H9 (cell line): ENCODE data around the gene INO80B. TPM values are rescaled to one million over a fixed set of nuclear protein-coding genes. Genes with fewer than 3 reads are reported as not detected.

Source experiments
- DNase-seq: peaks from one replicate; pipeline ENCODE4 v3.0.0-alpha.2; 2017
- H2AFZ ChIP-seq: one replicate; pipeline ENCODE4 v1.6.1; 2013; ENCODE audit warnings: mild to moderate bottlenecking, low read length, control low read depth, moderate library complexity
- H2AK5ac ChIP-seq: 2 replicates; pipeline ENCODE4 v1.6.1; 2013; ENCODE audit warnings: low read length, control low read depth, mixed read lengths; ENCODE audit not compliant: insufficient read length
- H2BK120ac ChIP-seq: one replicate; pipeline ENCODE4 v1.6.1; 2013; ENCODE audit warnings: low read depth, mild to moderate bottlenecking, low read length, control low read depth, inconsistent platforms; ENCODE audit not compliant: poor library complexity, severe bottlenecking
- H2BK12ac ChIP-seq: 2 replicates; pipeline ENCODE4 v1.6.1; 2013; ENCODE audit warnings: low read length, control low read depth, mixed read lengths, low read depth; ENCODE audit not compliant: insufficient read length
- H2BK15ac ChIP-seq: 2 replicates; pipeline ENCODE4 v1.6.1; 2013; ENCODE audit warnings: low read depth, low read length, control low read depth
- H2BK20ac ChIP-seq: one replicate; pipeline ENCODE4 v1.6.1; 2013; ENCODE audit warnings: low read depth, mild to moderate bottlenecking, low read length, control low read depth, inconsistent platforms; ENCODE audit not compliant: poor library complexity, severe bottlenecking
- H2BK5ac ChIP-seq: 2 replicates; pipeline ENCODE4 v1.6.1; 2013; ENCODE audit warnings: low read length, control low read depth, mixed read lengths; ENCODE audit not compliant: insufficient read length
- H3K14ac ChIP-seq: 2 replicates; pipeline ENCODE4 v1.6.1; 2013; ENCODE audit warnings: low read length, control low read depth; ENCODE audit not compliant: insufficient read depth
- H3K18ac ChIP-seq: 2 replicates; pipeline ENCODE4 v1.6.1; 2013; ENCODE audit warnings: low read depth, mild to moderate bottlenecking, mixed read lengths, low read length, control low read depth; ENCODE audit not compliant: insufficient read length
- H3K23ac ChIP-seq: 2 replicates; pipeline ENCODE4 v1.6.1; 2013; ENCODE audit warnings: low read length, control low read depth, mixed read lengths, low read depth; ENCODE audit not compliant: insufficient read length
- H3K23me2 ChIP-seq: 2 replicates; pipeline ENCODE4 v1.6.1; 2013; ENCODE audit warnings: low read depth, mild to moderate bottlenecking, mixed read lengths, low read length, control low read depth; ENCODE audit not compliant: insufficient read length, poor library complexity, severe bottlenecking
- H3K27ac ChIP-seq: 2 replicates; pipeline ENCODE4 v1.5.1; 2013; ENCODE audit warnings: low read length, control low read depth, mixed read lengths, low read depth; ENCODE audit not compliant: insufficient read length
- H3K27me3 ChIP-seq: 2 replicates; pipeline ENCODE4 v1.6.1; 2013; ENCODE audit warnings: low read length, control low read depth, inconsistent platforms; ENCODE audit not compliant: insufficient read depth
- H3K4ac ChIP-seq: 2 replicates; pipeline ENCODE4 v1.6.1; 2013; ENCODE audit warnings: low read depth, mild to moderate bottlenecking, control low read depth, inconsistent platforms, low read length, moderate library complexity
- H3K4me1 ChIP-seq: 2 replicates; pipeline ENCODE4 v1.6.1; 2013; ENCODE audit warnings: low read length, control low read depth, inconsistent platforms; ENCODE audit not compliant: insufficient read depth
- H3K4me2 ChIP-seq: 2 replicates; pipeline ENCODE4 v1.6.1; 2013; ENCODE audit warnings: low read length, control low read depth, mixed read lengths; ENCODE audit not compliant: insufficient read length, insufficient read depth
- H3K56ac ChIP-seq: 2 replicates; pipeline ENCODE4 v1.6.1; 2013; ENCODE audit warnings: low read depth, mild to moderate bottlenecking, mixed read lengths, low read length, control low read depth; ENCODE audit not compliant: insufficient read length
- H3K79me1 ChIP-seq: 2 replicates; pipeline ENCODE4 v1.6.1; 2013; ENCODE audit warnings: low read depth, mild to moderate bottlenecking, moderate library complexity, low read length, control low read depth, inconsistent platforms; ENCODE audit not compliant: insufficient read depth, poor library complexity, severe bottlenecking
- H3K79me2 ChIP-seq: 2 replicates; pipeline ENCODE4 v1.6.1; 2013; ENCODE audit warnings: low read length, control low read depth, inconsistent platforms; ENCODE audit not compliant: insufficient read depth
- H3K9ac ChIP-seq: 2 replicates; pipeline ENCODE4 v1.6.1; 2013; ENCODE audit warnings: low read length, control low read depth, mixed read lengths; ENCODE audit not compliant: insufficient read length; ENCODE audit errors: extremely low read depth
- H3K9me3 ChIP-seq: one replicate; pipeline ENCODE4 v1.6.1; 2013; ENCODE audit warnings: low read depth, low read length, inconsistent platforms; ENCODE audit not compliant: control insufficient read depth
- H3T11ph ChIP-seq: one replicate; pipeline ENCODE4 v1.6.1; 2013; ENCODE audit warnings: mild to moderate bottlenecking, low read length, control low read depth, inconsistent platforms
- H4K20me1 ChIP-seq: one replicate; pipeline ENCODE4 v1.6.1; 2013; ENCODE audit not compliant: control insufficient read depth, insufficient read length, insufficient read depth
- H4K5ac ChIP-seq: 2 replicates; pipeline ENCODE4 v1.6.1; 2013; ENCODE audit warnings: low read depth, mild to moderate bottlenecking, mixed read lengths, low read length, control low read depth; ENCODE audit not compliant: insufficient read length
- H4K8ac ChIP-seq: replicated peaks from 2 replicates; pipeline ENCODE4 v1.6.1; 2013; ENCODE audit warnings: low read length, control low read depth, mixed read lengths, low read depth; ENCODE audit not compliant: insufficient read length
- H4K91ac ChIP-seq: 2 replicates; pipeline ENCODE4 v1.6.1; 2013; ENCODE audit warnings: low read depth, mild to moderate bottlenecking, moderate library complexity, mixed read lengths, low read length, control low read depth; ENCODE audit not compliant: insufficient read length
- H3K27ac Mint-ChIP-seq, 3 experiments: 2 replicates in 2 of 3; 3 replicates in 1 of 3; pipeline ENCODE4 v1.8.0; 2020 to 2021; ENCODE audit warnings: mixed read lengths in 3 of 3, mild to moderate bottlenecking in 1 of 3, moderate library complexity in 1 of 3
- H3K27me3 Mint-ChIP-seq: 2 replicates; pipeline ENCODE4 v1.8.0; 2021; ENCODE audit warnings: low read depth, mild to moderate bottlenecking, moderate library complexity, mixed read lengths
- H3K36me3 Mint-ChIP-seq, 3 experiments: 2 replicates in 2 of 3; 3 replicates in 1 of 3; pipeline ENCODE4 v1.8.0; 2020 to 2021; ENCODE audit warnings: low read depth in 3 of 3, mixed read lengths in 3 of 3; ENCODE audit not compliant: insufficient read depth in 1 of 3
- H3K4me1 Mint-ChIP-seq, 2 experiments: 2 replicates each; pipeline ENCODE4 v1.8.0; 2020; ENCODE audit warnings: mixed read lengths in 2 of 2
- H3K4me3 Mint-ChIP-seq, 2 experiments: 2 replicates in 1 of 2; 3 replicates in 1 of 2; pipeline ENCODE4 v1.8.0; 2020 to 2021; ENCODE audit warnings: mild to moderate bottlenecking in 2 of 2, mixed read lengths in 2 of 2, moderate library complexity in 1 of 2
- H3K9me3 Mint-ChIP-seq, 2 experiments: 2 replicates in 1 of 2; 3 replicates in 1 of 2; pipeline ENCODE4 v1.8.0; 2020; ENCODE audit warnings: mild to moderate bottlenecking in 2 of 2, mixed read lengths in 2 of 2, moderate library complexity in 1 of 2
- WGBS: extraction: QIAGEN DNeasy Blood & Tissue Kit; methylation state at CpG from one replicate; pipeline ENCODE4 v1.1.7; 2013; ENCODE audit warnings: missing lambda C conversion rate, low lambda C conversion rate, mixed read lengths; ENCODE audit not compliant: insufficient read length; ENCODE audit errors: extremely low coverage; 5-methylcytosine and 5-hydroxymethylcytosine counted together
- total RNA-seq: library from RNA; stranded (reverse); gene quantifications from 2 replicates; pipeline ENCODE4 v1.2.1, GENCODE V29; 2021
- TF ChIP-seq, protein P1 (sequence below): fragments of 200-600 bp; sonication (generic); conservative IDR thresholded peaks from 3 replicates; pipeline ENCODE4 v1.8.0; 2021; ENCODE audit warnings: antibody characterized with exemption, mild to moderate bottlenecking

The INO80B gene
- total RNA-seq, 1 experiment from 2014 or later, result 17.6 TPM

DNA sequence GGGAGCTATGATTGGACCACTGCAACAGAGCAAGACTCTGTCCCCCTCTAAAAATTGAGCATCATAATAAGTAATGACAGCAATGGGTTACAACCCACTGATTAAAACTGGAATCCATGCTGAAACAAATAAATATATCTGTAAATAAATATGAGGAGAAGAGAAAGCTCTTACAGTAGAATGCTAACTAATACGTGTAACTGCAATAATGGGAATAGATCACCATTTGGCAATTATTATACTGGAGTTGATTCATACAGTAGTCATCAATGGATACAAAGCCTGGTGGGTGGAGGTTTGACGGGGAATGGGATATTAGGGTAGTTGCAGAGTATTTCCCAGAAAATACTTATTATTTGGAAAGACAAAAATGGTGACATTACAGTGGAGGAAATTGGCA lies 6.1 kb upstream of the INO80B start:
- WGBS, result no CpG with 5 or more reads among the region's 2 CpGs

More for the DNA sequence above, 6.1 kb upstream of the INO80B start:
- Histone ChIP-seq H3K56ac (no peak overlapping the region), H3K9me3 (no peaks in the 10 kb centered on the region), H4K91ac (no peak overlapping the region), H3K27ac (no peak overlapping the region), H3K79me2 (no peaks in the 10 kb centered on the region), H3K4ac (no peak overlapping the region), H2BK20ac (no peak overlapping the region), H3K23ac (no peak overlapping the region), H2BK120ac (no peak overlapping the region), H3K4me2 (no peak overlapping the region), H2AFZ (no peak overlapping the region), H2BK12ac (no peak overlapping the region), H4K8ac (no peak overlapping the region), H3K23me2 (no peaks in the 10 kb centered on the region), H2BK5ac (no peak overlapping the region), H3K27me3 (no peaks in the 10 kb centered on the region), H2BK15ac (no peak overlapping the region), H3K79me1 (no peaks in the 10 kb centered on the region), H3K9ac (no peak overlapping the region), H4K20me1 (no peaks in the 10 kb centered on the region), H3K14ac (no peak overlapping the region), H2AK5ac (no peak overlapping the region), H3K18ac (no peak overlapping the region), H3T11ph (no peak overlapping the region), H4K5ac (no peak overlapping the region), H3K4me1 (no peaks in the 10 kb centered on the region)
- Mint-ChIP-seq H3K27me3 (peaks cover 20% of the 10 kb centered on the region), H3K4me3 (no peak overlapping the region), H3K4me1 (peaks cover 0 to 6% of the 10 kb centered on the region in 2 experiments; a peak in 1 of 4 replicates), H3K27ac (peak overlapping the region in 1 of 3 experiments; percentile 67; a peak in 1 of 7 replicates), H3K36me3 (no peaks in the 10 kb centered on the region), H3K9me3 (no peaks in the 10 kb centered on the region; a peak in 1 of 5 replicates)
- no peak for DNase-seq
- TF ChIP-seq, protein P1, sequence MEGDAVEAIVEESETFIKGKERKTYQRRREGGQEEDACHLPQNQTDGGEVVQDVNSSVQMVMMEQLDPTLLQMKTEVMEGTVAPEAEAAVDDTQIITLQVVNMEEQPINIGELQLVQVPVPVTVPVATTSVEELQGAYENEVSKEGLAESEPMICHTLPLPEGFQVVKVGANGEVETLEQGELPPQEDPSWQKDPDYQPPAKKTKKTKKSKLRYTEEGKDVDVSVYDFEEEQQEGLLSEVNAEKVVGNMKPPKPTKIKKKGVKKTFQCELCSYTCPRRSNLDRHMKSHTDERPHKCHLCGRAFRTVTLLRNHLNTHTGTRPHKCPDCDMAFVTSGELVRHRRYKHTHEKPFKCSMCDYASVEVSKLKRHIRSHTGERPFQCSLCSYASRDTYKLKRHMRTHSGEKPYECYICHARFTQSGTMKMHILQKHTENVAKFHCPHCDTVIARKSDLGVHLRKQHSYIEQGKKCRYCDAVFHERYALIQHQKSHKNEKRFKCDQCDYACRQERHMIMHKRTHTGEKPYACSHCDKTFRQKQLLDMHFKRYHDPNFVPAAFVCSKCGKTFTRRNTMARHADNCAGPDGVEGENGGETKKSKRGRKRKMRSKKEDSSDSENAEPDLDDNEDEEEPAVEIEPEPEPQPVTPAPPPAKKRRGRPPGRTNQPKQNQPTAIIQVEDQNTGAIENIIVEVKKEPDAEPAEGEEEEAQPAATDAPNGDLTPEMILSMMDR, result no peak
